GM12873 (cell line): ENCODE measurements around the gene MAPRE3.

Experiments
- TF ChIP-seq, protein P1 (sequence below): IDR thresholded peaks from 2 replicates; pipeline ENCODE4 v1.5.1; 2012; ENCODE audit warnings: low read depth, mild to moderate bottlenecking, moderate library complexity, low read length, control low read depth; ENCODE audit not compliant: insufficient read depth; ENCODE audit errors: missing control alignments

MAPRE3 gene

GRCh38 chr2:26970244-26970927 lies at the start of gene MAPRE3:
TSS of gene MAPRE3 (plus strand) at chr2:26970637. CDS start at chr2:27022219, 51,582 bp downstream.
- TF ChIP-seq, protein P1, sequence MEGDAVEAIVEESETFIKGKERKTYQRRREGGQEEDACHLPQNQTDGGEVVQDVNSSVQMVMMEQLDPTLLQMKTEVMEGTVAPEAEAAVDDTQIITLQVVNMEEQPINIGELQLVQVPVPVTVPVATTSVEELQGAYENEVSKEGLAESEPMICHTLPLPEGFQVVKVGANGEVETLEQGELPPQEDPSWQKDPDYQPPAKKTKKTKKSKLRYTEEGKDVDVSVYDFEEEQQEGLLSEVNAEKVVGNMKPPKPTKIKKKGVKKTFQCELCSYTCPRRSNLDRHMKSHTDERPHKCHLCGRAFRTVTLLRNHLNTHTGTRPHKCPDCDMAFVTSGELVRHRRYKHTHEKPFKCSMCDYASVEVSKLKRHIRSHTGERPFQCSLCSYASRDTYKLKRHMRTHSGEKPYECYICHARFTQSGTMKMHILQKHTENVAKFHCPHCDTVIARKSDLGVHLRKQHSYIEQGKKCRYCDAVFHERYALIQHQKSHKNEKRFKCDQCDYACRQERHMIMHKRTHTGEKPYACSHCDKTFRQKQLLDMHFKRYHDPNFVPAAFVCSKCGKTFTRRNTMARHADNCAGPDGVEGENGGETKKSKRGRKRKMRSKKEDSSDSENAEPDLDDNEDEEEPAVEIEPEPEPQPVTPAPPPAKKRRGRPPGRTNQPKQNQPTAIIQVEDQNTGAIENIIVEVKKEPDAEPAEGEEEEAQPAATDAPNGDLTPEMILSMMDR: no peak

GRCh38 chr2:26921323-26921722 lies 49.1 kb upstream of the MAPRE3 start:
- TF ChIP-seq, protein P1: no peak

DNA sequence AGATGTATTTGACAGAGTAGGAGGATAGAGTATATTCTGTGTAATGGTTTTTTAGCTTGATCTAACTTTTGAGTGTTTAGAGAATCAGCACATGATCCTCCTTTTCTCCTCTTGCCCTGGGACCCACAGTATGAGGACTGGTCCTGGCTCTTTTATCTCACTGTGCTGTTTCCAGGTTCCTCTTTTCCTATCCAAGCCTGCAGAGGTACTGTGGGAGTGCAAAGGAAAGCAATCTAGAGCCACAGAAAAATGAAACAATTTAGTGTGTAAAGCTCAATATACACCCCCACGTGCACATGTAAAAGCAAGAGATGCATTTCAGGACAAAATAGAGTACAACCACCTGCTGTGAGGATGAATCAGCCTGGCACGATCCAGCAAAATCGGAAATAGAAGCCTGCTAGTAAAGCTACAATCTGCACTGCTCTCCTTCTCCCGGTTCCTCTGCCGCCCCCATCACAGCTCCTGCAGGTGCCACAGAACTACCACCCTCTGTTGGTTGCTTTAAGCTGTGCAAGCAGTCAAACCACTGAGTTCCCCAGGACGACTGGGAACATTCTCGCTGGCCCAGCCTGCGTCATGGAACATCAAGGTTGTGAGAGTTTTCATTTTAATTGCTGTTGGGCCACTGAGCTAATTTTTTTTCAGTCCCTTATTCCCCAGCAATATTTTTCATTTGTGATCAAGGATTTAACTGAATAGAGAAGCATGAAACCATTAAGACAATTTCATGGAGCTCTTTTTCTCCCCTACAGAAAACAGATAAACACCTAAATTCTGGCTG lies 47.8 kb upstream of the MAPRE3 start:
- TF ChIP-seq, protein P1: peak; percentile 77

DNA sequence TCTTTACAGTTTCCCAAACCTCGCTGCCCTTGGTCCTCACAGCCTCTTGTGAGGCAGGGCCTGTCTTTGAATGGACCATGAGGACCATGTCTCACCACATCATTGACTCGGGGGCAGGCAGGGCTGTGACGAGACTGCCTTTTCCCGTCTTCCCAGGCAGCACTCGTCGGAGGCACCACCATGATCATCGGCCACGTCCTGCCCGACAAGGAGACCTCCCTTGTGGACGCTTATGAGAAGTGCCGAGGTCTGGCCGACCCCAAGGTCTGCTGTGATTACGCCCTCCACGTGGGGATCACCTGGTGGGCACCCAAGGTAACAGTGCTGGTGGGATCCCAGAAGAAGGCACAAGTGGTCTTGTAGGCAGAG lies 45.7 kb upstream of the MAPRE3 start:
- TF ChIP-seq, protein P1: no peak

DNA sequence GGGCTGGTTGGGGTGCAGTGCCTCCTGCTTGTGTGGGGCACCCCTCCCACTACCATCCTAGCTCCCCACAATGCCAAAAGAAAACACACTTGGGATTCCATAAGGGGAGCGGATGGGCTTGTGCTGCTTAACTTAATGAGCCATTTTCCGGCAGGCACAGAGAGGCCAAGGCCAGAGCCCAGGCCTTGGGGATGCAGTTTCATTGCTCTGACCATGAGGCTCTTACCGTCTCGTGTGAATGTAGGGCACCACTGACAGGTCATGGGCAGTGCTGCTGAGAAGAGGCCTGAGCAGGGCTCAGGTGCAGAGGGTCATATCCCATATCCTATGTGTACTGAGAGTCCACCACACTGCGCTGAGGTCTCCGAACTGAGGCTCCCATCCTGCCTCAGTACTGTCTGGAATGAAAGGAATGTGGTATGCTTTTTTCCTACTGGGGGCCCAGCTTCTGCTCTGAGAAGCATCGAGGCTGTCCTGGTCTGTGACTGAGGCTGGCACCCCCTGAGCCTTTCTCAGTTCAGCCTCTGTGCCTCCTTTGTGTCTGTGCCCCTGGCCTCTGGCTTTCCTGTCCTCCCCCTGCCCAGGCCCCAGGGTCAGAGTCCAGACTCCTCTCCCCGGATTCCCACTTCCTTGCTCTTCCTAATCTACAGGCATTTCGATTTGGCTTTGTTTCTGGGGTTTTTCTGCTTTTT lies 45.2 kb upstream of the MAPRE3 start:
- TF ChIP-seq, protein P1: no peak

GRCh38 chr2:26927221-26927620 lies 43.2 kb upstream of the MAPRE3 start:
- TF ChIP-seq, protein P1: no peak

DNA sequence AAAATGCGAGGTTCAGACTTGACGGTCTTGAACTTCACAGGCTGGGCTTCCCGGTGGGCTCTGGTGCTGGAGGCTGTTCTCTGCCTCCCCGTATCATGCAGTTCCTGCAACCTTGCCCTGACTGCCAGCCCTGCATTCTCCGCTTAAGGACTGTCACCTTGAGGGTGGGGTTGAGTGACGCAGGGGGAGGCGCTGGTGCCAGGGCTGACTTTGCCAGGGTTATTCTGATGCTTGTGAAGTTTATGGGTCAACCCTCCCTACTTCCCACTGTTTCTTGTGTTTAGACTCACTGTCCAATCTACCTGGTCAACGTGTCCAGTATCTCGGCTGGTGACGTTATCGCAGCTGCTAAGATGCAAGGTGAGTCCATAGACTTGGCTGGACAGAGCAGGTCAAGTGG lies 37.5 kb upstream of the MAPRE3 start:
- TF ChIP-seq, protein P1: no peak
